Limb (tissue), 2 donors: Measurements from ENCODE around the gene RABL6.
"Not testable (repeated sequence)": the region's sequence is repeated elsewhere in the genome, so short reads cannot be mapped to it uniquely, and the experiment has no call there.

Experiments
- DNase-seq, 2 donors: peaks; one replicate each; pipeline ENCODE4 v3.0.0-alpha.2; 2016; ENCODE audit errors: extremely low spot score in 2 of 2

Gene RABL6

DNA sequence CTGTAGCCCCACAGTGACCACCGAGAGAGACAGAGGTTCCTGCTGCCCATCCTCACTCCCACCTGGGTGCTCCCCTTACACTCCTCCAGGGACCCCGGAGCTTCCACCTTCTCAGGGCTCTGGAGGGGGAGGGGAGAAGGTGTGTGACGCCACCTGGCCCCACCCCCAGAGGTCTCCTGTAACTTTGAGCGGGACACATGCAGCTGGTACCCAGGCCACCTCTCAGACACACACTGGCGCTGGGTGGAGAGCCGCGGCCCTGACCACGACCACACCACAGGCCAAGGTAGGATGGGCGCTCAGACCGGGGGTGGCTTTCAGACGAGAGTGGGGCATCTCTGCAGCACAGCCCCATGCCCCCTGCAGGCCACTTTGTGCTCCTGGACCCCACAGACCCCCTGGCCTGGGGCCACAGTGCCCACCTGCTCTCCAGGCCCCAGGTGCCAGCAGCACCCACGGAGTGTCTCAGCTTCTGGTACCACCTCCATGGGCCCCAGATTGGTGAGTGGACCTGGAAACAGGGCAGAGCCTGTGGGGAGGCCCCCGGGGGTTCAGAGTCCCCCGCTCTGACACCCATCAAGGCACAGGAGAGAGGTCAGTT lies 48.9 kb downstream of the RABL6 start:
- no peak for DNase-seq

DNA sequence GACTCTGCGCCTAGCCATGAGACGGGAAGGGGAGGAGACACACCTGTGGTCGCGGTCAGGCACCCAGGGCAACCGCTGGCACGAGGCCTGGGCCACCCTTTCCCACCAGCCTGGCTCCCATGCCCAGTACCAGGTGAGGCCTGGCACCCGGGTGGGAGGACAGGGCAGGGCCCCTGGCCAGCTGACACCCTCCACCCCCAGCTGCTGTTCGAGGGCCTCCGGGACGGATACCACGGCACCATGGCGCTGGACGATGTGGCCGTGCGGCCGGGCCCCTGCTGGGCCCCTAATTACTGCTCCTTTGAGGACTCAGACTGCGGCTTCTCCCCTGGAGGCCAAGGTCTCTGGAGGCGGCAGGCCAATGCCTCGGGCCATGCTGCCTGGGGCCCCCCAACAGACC lies 49.4 kb downstream of the RABL6 start:
- no peak for DNase-seq

DNA sequence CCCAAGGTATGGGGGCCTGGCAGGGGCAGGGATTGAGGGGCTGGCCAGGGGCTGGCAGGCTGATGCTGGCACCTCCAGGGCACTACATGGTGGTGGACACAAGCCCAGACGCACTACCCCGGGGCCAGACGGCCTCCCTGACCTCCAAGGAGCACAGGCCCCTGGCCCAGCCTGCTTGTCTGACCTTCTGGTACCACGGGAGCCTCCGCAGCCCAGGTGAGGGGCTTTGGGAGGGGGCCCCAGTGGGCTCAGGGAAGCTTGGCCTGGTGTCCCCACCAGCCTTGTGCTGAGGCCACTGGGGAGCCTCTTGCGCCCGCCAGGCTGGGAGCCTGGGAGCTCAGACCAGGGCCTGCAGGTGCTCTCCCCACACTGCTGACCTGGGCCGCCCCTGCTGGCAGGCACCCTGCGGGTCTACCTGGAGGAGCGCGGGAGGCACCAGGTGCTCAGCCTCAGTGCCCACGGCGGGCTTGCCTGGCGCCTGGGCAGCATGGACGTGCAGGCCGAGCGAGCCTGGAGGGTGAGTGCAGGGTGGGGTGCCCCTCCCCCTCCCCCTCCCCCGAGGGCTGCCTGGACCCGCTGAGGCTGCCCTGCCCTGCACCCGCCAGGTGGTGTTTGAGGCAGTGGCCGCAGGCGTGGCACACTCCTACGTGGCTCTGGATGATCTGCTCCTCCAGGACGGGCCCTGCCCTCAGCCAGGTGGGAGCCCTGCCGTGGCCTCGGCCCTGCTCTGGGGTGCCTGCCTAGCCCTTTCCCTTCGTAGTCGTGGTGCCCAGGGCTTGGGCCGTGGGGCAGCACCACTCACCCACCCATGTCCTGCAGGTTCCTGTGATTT lies 50.0 kb downstream of the RABL6 start:
- no peak for DNase-seq

DNA sequence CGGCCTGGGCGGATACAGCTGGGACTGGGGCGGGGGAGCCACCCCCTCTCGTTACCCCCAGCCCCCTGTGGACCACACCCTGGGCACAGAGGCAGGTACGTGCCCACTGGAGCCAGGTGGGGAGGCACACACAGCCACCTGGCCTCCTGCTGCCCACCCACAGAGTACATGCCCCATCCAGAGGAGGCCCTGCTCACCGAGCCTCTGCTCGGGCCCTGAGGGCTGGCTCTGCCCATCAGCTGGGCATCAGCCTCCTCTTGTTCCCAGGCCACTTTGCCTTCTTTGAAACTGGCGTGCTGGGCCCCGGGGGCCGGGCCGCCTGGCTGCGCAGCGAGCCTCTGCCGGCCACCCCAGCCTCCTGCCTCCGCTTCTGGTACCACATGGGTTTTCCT lies 50.7 kb downstream of the RABL6 start:
- no peak for DNase-seq

DNA sequence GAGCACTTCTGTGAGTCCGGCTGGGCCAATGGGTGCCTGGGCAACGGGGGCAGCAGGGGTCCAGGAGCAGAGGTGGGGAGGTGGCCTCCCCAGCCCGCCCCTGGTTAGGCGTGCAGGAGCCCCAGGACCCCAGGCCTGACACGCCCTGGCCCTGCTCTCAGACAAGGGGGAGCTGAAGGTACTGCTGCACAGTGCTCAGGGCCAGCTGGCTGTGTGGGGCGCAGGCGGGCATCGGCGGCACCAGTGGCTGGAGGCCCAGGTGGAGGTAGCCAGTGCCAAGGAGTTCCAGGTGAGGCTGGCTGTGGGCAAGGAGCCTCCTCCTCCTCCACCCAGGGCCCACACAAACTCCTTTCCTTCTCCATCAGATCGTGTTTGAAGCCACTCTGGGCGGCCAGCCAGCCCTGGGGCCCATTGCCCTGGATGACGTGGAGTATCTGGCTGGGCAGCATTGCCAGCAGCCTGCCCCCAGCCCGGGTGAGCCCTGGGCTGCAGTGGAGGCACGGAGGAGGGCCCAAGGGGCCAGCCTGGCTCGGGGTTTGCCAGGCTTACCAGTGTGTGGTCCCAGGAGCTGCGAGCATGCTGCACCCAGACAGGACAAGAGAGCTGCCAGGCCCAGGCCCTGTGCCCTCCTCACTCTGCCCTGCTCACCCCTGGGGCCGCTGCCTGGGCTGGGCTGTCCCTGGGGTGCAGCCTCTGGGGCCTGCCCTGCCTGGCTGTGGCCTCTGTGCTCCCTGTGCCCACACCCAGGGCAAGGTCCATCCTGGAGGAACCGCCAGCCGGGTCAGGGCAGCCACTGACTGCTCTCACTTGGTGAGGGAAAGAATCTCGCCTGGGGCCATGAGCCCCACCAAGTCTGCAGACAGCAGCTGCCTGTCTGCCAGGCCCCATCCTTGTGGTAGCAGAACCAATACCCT lies 51.4 kb downstream of the RABL6 start:
- DNase-seq: peak in 1 of 2 donors; percentile 54

DNA sequence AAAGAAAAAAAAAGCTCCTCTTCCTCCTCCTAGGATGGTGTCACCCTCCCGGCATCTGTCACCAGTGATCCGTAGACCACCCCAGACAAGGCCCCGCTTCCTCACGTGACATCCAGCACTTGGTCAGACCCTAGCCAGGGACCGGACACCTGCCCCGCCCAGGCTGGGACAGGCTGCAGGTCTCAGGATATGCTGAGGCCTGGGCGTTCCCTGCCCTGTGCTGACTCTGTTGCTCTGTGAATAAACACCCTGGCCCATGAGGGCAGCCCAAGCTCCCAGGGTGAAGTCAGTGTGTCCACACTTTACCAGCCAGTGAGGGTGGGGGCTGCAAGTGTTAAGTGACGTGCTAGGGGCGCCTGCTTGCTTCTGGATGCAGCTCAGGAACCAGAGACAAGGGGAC lies 52.8 kb downstream of the RABL6 start:
- DNase-seq: no peak

DNA sequence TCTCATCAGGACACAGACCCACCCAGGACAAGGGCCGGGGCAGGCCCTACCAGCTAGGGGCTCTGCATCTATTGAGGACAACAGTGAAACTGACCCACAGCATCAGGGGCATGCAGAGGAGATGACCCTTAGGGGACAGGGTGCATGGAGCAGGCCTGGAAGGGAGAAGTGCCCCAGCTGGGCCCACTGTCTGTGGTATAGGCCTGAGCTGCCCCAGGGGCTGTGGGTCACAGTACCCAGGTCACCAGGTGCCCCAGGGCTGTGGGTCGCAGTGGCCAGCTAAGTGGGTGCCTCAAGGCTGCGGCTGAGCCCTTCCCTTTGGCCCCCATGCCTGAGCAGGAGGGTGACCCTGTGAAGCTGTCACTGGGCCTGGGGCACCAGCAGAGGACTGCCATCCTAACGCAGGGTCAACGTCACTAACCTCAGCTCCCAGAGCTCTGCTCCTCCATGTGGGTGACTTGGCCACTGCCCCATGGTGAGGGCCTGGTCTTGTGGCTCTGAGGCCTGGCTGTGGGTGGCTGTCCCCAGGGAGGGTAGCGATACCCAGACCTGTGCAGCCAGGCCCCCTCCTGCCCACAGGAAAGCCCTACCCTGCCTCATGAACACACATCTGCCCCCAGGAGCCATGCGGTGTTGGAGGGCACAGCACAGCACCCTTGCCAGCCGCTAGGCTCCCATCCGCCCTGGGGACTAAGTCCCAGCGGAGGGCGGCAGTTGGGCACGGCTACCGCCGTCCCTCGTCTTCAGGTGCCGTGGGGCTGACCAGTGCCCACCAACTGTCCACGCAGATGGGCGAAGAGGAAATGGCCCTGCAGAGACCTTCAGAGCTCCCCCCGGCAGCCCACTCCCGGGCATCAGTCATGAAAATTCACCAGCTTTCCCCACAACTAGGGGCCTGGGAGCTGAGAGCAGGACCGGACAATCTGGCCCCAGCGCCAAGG lies 53.5 kb downstream of the RABL6 start:
- DNase-seq: no peak

DNA sequence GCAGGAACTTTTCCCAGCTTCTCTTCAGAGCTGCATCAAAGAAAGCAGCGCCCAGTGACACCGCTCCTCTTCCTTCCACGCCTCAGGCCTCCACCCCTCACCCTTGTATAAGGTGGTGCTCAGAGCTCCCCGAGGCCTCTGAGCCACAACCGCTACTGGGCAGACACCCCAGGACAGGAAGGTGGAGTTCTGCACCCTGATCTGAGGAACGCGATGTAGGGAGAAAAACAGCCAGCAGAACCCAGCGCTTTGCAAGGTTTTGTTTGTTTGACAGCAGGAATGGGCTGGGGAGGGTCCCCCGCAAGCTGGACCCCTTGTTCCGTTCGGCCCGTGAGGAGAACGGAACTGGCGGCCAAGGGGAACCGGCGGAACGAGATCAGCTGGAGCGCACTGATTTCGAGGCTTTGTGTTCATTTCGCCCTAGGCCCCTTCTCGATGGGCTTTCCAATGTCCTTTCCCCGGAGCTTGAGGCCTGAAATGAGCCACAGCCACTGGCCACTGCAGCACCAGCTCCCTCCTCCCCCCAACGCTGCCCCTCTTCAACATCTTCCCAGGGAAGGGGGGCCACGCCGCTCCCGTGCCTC lies 54.2 kb downstream of the RABL6 start:
- no peak for DNase-seq

DNA sequence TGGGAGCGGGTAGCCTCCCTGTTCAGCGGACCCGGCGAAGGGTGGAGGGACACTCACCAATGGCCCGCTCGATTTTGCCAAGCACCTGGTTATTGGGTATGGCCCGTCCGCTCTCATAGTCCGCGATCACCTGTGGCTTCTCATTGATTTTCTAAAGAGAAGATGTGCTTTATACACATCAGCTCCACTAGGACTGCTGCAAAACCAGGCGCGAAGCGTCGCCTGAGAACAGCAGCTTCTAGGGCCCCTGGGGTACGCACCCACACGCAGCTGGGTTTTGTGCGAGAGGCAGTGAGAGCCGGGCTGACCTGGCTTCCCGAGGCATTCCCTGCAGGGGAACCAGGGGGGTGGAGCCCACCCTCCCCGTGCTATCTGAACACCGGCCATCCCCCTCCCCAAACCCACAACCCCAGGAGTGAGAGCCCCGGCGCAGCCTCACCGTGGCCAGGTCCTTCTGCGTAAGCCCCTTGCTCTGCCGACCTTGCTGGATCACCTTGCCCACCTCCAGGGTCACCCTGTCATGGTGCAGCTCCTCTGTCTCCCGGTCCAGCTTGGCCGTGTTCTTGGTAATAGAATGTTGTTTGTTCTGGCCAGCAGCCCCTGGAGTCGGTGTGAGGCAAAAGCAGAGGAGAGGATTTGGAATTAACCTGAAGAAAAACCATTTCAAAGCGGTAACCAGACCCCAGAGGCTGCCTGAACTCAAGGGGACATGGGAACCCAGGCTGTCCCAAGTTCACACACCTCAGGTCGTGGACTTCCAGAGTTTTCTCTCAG lies 55.3 kb downstream of the RABL6 start:
- no peak for DNase-seq

DNA sequence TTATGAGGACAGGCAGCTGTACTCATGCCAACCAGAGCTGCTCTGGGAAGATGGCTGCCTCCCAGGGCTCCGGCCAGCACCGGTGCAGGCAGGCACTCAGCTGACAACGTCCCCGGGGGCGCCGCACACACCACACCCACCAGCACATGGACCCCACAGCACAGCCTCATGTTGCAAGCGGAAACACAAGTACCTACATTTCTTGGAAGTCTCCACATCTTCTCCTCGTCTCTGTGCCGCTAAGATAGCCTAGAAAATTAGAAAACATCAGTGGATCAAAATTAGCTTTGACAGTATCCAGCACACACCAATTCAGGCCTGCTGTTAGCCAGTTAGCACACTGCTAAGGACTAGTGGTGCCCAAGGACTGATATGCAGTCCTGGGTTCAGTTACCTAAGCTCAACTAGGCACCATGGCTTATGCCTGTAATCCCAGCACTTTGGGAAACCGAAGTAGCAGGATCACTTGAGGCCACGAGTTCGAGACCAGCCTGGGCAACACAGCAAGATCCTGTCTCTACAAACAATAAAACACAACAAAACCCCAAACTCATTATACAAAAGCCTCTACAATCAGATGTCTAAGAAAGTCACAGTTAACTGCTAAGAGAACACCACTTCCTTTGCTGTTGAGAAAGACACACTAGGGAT lies 56.0 kb downstream of the RABL6 start:
- DNase-seq: no peak

DNA sequence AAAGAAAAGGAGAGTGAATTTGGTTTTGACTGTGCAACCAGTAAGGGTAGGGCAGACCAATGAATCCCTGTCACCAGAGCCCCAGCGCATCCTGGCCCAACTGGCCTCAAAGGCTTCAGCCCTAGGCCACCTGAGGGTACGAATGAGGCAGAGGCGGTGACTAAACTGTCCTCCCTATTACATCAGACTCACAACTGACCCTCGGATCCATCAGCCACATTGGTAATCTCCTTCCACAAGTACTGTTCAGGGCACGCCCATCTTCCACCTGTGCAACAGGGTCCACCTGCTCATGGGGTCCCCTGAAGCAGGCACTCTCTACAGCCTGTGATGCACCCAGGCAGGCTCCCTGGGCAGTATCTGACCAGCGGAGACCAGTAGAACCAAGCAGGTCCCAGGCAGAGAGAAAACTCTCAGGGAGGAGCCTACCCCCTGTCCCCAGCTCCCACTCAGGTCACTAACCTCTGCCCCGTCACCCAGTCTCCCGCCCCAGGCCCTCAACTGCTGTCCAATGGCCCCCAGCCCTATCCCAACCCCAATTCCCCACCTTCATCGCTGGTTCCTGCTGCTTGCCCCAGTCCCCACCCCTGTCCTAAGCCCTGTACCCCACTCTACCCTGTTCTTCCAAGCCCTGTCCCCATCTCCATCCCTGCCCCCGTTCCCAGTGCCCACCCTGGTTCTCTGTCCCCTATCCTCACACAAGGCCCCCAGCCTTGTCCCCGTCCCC lies 57.5 kb downstream of the RABL6 start:
- no peak for DNase-seq

DNA sequence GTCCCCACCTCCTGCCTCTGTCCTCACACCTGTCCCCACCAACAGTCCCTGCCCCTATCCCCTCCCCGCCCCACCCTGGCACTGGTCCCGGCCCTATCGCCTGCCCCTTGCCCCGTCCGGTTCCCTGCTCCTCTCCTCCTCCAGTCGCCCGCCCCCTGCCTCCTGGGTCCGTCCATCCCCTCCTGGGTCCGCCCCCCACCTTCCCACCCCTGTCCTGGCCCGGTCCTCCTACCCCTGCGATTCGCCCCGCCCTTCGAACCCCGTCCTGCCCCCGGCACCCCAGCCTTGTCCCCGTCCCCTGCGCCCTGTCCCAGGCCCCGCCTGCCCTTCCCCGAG lies 58.0 kb downstream of the RABL6 start:
- no peak for DNase-seq

DNA sequence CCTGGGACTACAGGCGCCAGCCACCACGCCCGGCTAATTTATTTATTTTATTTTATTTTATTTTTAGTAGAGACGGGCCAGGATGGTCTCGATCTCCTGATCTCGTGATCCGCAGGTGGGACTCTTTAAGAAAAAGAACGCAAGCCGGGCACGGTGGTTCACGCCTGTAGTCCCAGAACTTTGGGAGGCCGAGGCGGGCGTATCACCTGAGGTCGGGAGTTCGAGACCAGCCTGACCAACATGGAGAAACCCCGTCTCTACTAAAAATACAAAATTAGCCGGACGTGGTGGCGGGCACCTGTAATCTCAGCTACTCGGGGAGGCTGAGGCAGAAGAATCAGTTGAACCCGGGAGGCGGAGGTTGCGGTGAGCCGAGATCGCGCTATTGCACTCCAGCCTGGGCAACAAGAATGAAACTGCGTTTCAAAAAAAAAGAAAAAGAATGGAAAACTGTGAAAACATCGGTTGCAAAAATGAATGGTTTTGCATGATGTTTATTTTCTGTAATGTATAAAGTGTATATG lies 59.2 kb downstream of the RABL6 start:
- DNase-seq: not testable (repeated sequence)

DNA sequence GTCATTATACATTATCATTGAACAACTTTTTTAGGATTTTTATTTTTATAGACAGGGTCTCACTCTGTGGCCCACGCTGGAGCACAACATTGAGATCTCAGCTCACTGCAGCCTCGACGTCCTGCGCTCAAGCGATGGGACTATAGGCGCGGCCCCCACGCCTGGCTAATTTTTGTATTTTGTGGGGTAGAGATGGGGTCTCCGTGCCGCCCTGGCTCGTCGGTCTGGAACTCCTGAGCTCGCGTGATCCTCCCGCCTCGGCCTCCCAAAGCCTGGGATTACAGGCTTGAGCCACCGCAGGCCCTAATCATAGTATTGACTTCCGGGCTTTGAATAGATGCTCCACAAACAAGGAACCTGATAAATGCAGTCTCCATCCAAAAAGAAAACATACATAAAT lies 59.7 kb downstream of the RABL6 start:
- no peak for DNase-seq

DNA sequence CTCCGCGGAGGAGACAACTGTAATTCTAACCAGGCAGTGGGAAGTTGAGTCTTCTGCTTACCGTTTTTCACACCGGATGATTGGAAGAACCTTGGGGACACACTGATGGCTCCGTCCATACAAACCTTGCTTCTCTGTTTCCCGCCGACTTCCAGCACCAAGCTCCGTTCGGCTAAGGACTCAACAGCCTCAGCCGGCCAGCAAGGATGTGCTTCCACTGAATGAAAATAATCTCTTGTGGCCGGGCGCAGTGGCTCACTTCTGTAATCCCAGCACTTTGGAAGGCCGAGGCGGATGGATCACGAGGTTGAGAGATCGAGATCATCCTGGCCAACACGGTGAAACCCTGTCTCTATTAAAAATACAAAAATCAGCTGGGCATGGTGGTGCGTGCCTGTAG lies 60.2 kb downstream of the RABL6 start:
- no peak for DNase-seq

DNA sequence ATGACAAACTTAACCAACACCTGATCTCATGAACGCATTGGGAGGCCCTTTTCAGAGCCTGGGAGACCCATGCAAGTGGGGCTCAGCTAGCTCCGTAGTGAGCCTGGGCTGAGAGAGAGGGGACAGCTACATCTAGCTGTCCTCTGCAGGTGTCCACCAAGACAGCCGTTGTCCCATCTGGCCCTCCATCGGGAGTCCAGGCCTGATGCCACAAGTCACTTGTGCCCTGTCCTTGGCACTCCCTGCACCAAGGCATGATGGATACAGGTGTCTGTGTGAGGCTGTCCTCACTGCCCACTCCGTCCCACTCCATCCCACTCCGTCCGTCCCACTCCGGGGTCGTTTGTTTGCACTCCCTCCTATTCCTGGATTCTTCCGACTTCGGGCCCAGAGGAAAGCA lies 60.9 kb downstream of the RABL6 start:
- DNase-seq: no peak

DNA sequence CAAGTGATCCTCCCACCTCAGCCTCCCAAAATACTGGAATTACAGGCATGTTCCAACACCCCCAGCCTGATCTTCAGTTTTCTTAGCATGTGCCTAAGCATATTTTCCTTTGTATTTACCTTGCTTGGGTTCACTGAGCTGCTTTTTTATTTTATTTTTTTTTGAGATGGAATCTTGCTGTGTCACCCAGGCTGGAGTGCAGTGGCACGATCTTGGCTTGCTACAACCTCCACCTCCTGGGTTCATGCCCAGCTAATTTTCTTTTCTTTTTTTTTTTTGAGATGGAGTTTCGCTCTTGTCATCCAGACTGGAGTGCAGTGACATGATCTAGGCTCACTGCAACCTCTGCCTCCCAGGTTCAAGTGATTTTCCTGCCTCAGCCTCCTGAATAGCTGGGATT lies 61.9 kb downstream of the RABL6 start:
- not testable (repeated sequence) for DNase-seq

DNA sequence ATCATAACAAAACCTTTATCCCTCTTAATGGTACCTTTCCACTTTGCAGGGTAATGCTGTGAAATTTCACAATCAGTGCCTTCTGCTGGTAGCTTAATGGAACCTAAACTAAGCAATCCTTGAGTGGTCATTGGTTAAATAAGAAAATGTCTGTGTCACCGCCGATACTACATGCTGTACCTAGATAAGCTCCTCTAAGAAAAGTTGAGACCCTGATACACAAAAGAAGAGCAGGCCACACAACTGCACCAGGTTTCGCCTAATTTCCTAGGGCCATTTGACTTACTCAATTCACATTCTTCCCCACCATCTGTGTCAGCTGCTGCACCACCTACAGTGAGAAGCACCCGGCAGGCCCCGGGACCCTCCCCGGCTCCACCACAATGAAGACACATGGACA lies 67.4 kb downstream of the RABL6 start:
- DNase-seq: no peak

DNA sequence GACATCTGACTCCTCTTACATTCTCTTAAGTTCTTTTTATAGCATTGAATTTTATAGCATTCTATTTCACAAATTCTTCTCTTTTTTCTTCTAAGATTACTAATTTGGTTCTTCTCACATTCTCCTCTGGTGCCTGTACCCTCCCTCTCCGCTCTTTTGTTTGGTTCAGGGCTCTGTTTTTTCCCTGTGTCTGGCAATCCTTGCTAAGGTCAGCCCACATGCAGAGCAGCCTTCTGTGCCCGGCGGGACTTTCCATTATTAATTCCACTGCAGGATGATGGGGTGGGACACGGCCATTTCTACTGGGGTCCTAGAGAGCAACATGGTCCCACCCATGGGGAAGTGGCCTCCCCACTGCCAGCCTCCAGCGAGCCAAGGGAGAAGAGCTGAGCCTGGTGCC lies 68.7 kb downstream of the RABL6 start:
- no peak for DNase-seq
